Progenitor cell of endocrine pancreas (in vitro differentiated cells): ENCODE measurements around the gene SHE. TPM values are rescaled to one million over a fixed set of nuclear protein-coding genes. Genes with fewer than 3 reads are reported as not detected.

Source experiments
- DNase-seq: peaks from one replicate; pipeline ENCODE4 v3.0.0; 2021; ENCODE audit warnings: low spot score; ENCODE audit not compliant: unreplicated experiment
- H3K27ac Mint-ChIP-seq: 2 replicates; pipeline ENCODE4 v1.8.0; 2021; ENCODE audit warnings: mild to moderate bottlenecking, moderate library complexity, mixed read lengths
- H3K27me3 Mint-ChIP-seq: 2 replicates; pipeline ENCODE4 v1.8.0; 2021; ENCODE audit warnings: mixed read lengths
- H3K36me3 Mint-ChIP-seq: 2 replicates; pipeline ENCODE4 v1.8.0; 2022; ENCODE audit warnings: mixed read lengths; ENCODE audit not compliant: insufficient read depth
- H3K4me1 Mint-ChIP-seq: 2 replicates; pipeline ENCODE4 v1.8.0; 2021; ENCODE audit warnings: low read depth, mixed read lengths
- H3K4me3 Mint-ChIP-seq: 2 replicates; pipeline ENCODE4 v1.8.0; 2021; ENCODE audit warnings: low read depth, mild to moderate bottlenecking, moderate library complexity, mixed read lengths
- H3K9me3 Mint-ChIP-seq: 2 replicates; pipeline ENCODE4 v1.8.0; 2021; ENCODE audit warnings: low read depth, mixed read lengths
- total RNA-seq: library from RNA; stranded (reverse); gene quantifications from 2 replicates; pipeline ENCODE4 v1.2.1, GENCODE V29; 2021
- TF ChIP-seq, protein P1 (sequence below): fragments of 200-600 bp; sonication (generic); IDR thresholded peaks from one replicate; pipeline ENCODE4 v1.5.0; 2021; ENCODE audit warnings: antibody characterized with exemption, mild to moderate bottlenecking; ENCODE audit not compliant: unreplicated experiment

Gene SHE
- total RNA-seq, 1 donor from 2014 or later, result not detected

DNA sequence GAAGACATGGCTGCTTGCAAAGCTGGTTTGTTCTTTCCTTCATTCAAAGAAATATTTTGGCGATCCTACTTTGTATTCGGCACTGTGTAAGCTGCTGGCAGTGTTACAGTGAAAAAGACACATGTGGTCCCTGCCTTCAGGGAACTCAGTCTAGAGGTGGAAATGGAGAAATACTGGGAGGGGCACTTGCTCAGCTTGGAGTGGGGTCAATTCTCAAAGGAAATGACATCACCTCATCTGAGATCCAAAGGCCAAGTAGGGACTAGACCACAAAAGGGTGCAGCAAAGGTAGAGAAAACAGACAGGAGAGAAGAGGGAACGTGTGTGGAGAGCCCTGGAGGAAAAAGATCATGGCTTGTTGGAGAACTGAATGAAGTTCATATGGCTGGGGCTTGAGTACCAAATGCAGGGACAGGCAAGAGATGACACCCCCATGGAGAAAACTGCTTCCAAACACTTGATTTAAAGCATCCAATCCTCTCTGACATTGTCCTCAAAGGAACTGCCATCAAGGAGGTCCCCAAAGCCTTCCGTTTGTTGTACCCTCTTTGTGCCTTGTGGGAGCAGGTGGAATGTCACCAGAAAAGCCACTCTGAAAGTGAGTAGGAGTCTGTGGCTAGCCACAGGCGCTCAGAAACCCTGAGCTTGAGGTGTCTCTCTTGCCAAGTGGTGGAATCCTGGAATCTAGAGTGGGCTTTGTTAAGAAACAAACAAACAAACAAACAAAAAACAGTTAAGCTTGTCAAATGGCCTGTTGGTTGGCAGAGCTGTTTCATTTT, 48.4 kb downstream of the SHE start:
- no peak for DNase-seq
- Mint-ChIP-seq H3K4me1 (no peaks in the 10 kb centered on the region), H3K27ac (no peak overlapping the region), H3K36me3 (no peaks in the 10 kb centered on the region), H3K4me3 (no peak overlapping the region), H3K9me3 (no peaks in the 10 kb centered on the region), H3K27me3 (peaks cover 16% of the 10 kb centered on the region)
- TF ChIP-seq, protein P1, sequence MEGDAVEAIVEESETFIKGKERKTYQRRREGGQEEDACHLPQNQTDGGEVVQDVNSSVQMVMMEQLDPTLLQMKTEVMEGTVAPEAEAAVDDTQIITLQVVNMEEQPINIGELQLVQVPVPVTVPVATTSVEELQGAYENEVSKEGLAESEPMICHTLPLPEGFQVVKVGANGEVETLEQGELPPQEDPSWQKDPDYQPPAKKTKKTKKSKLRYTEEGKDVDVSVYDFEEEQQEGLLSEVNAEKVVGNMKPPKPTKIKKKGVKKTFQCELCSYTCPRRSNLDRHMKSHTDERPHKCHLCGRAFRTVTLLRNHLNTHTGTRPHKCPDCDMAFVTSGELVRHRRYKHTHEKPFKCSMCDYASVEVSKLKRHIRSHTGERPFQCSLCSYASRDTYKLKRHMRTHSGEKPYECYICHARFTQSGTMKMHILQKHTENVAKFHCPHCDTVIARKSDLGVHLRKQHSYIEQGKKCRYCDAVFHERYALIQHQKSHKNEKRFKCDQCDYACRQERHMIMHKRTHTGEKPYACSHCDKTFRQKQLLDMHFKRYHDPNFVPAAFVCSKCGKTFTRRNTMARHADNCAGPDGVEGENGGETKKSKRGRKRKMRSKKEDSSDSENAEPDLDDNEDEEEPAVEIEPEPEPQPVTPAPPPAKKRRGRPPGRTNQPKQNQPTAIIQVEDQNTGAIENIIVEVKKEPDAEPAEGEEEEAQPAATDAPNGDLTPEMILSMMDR, result no peak

DNA sequence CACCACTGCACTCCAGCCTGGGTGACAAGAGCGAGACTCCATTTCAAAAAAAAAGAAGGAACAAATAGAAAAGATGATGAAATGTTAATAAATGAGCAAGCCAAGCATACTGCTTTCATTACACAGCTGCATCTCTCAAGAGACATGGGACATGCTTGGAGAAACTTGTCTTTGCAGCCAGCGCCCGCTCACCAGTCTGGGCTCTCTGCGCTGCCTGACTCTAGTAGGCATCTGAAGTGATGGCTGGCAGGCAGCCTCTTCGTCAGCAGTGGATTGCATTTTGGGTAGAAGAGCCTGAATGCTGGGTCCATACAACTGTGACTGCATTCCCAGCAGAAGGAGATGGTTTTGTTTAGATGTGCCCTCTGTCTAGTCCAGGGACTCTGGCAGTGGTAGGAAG, 49.1 kb downstream of the SHE start:
- no peak overlapping the region for H3K4me3 Mint-ChIP-seq
- DNase-seq, result no peak
- no peaks in the 10 kb centered on the region for H3K4me1 Mint-ChIP-seq
- peaks cover 16% of the 10 kb centered on the region for H3K27me3 Mint-ChIP-seq
- no peaks in the 10 kb centered on the region for H3K36me3 Mint-ChIP-seq
- no peak overlapping the region for H3K27ac Mint-ChIP-seq
- TF ChIP-seq, protein P1, result no peak
- no peaks in the 10 kb centered on the region for H3K9me3 Mint-ChIP-seq

DNA sequence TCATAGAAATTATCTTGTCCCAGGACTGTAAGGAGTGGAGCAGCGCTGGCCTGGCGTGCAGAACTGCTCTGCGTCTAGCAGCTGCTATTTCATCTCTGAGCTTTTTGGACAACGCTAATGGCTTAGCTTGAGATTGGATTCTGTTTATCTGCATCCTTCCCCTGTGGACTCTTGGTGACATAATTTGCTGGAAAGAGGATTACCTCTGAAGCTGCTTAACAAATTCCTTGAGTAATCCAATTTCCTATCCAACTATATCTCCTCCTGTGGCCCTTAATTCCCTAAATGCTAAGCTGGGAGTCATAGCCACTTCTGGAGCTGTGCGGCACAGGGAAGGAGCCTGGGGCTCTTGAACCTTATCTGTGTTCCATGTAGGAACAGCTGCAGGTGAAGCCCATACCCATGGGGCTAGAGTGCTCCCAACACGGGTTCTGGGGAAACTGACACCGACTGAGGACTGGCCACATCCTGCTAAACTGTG, 53.8 kb downstream of the SHE start:
- TF ChIP-seq, protein P1, result no peak

DNA sequence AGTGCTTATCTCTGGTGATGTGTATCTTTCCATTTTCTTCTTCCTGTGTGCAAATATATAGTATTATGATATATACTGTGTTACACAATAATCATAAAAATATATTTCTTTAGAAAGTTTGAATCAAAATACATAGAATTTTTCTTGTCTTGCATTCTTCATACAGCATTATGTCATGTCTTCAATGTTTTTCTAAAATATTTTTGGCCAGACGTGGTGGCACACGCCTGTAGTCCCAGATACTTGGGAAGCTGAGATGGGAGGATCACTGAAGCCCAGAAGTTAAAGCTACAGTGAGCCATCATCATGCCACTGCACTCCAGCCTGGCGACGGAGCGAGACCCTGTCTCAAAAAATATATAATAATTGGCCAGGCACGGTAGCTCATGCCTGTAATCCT, 55.4 kb downstream of the SHE start:
- Mint-ChIP-seq H3K36me3 (no peaks in the 10 kb centered on the region), H3K4me1 (no peaks in the 10 kb centered on the region), H3K9me3 (no peaks in the 10 kb centered on the region), H3K27me3 (peaks cover 3% of the 10 kb centered on the region), H3K4me3 (no peak overlapping the region), H3K27ac (no peak overlapping the region)
- TF ChIP-seq, protein P1, result no peak
- no peak for DNase-seq

More for the DNA sequence above, 53.8 kb downstream of the SHE start:
- no peak for DNase-seq
- H3K27me3 Mint-ChIP-seq, result peaks cover 11% of the 10 kb centered on the region
- no peak overlapping the region for H3K4me3 Mint-ChIP-seq
- H3K9me3 Mint-ChIP-seq, result no peaks in the 10 kb centered on the region
- H3K27ac Mint-ChIP-seq, result no peak overlapping the region
- no peaks in the 10 kb centered on the region for H3K4me1 Mint-ChIP-seq
- no peaks in the 10 kb centered on the region for H3K36me3 Mint-ChIP-seq

DNA sequence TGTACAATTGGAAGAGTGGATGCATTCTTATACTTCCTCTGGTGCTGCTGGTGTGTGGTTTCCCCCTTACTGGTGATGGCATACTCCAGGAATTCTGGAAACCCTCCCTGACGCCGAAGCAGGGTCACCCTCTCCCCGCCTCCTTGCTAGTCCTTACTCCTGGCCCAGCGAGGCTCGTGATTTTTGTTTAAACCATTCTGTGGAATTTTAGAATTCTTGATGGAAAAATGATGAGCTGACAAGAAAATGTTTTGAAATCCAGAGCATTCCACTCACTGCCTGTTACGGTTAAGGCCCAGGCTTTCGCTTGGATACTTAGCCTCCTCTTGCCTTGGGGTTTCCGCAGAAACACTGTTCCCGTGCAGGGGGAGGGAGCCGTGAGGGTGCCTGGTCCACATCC, 55.9 kb downstream of the SHE start:
- peaks cover 2% of the 10 kb centered on the region for H3K27me3 Mint-ChIP-seq
- TF ChIP-seq, protein P1, result no peak
- H3K4me3 Mint-ChIP-seq, result no peak overlapping the region
- no peak overlapping the region for H3K27ac Mint-ChIP-seq
- no peaks in the 10 kb centered on the region for H3K36me3 Mint-ChIP-seq
- H3K4me1 Mint-ChIP-seq, result no peaks in the 10 kb centered on the region
- DNase-seq, result no peak
- no peaks in the 10 kb centered on the region for H3K9me3 Mint-ChIP-seq
